Nephron progenitor cell (in vitro differentiated cells): ENCODE measurements around the gene ATG16L1.

Experiments used
- DNase-seq: peaks from one replicate; pipeline ENCODE4 v3.0.0; 2021
- H3K27ac Mint-ChIP-seq: 2 replicates; pipeline ENCODE4 v1.8.0; 2021; ENCODE audit warnings: mild to moderate bottlenecking, moderate library complexity, mixed read lengths
- H3K27me3 Mint-ChIP-seq: 2 replicates; pipeline ENCODE4 v1.8.0; 2021; ENCODE audit warnings: mild to moderate bottlenecking, low read depth, mixed read lengths; ENCODE audit not compliant: poor library complexity
- H3K36me3 Mint-ChIP-seq: 2 replicates; pipeline ENCODE4 v1.8.0; 2021; ENCODE audit warnings: low read depth, mixed read lengths
- H3K4me1 Mint-ChIP-seq: 2 replicates; pipeline ENCODE4 v1.8.0; 2021; ENCODE audit warnings: mixed read lengths
- H3K4me3 Mint-ChIP-seq: 2 replicates; pipeline ENCODE4 v1.8.0; 2021; ENCODE audit warnings: mild to moderate bottlenecking, moderate library complexity, mixed read lengths
- H3K9me3 Mint-ChIP-seq: 2 replicates; pipeline ENCODE4 v1.8.0; 2021; ENCODE audit warnings: mild to moderate bottlenecking, moderate library complexity, mixed read lengths
- TF ChIP-seq, protein P1 (sequence below): fragments of 200-600 bp; sonication (generic); IDR thresholded peaks from 2 replicates; pipeline ENCODE4 v1.5.0; 2021; ENCODE audit warnings: antibody characterized with exemption

ATG16L1 gene

DNA sequence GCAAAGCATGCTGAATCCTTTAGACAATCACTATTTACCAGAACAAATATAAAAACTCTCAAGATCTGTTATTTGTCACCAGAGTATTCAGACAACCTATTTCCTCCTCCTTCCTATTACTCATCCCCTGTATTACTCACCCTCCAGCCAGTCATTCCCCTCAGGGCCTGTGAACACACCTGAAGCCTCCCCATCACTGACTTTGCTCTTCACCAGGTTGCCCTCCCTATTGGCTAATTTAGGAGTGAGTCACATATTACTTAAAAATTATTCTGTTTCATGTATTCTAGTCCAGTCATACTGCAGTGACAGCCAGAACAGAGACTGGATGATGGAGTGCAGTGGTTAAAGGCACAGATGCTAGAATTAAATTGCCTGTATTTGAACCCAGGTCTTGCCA lies 3.7 kb upstream of the ATG16L1 start:
- DNase-seq = no peak
- TF ChIP-seq, protein P1, sequence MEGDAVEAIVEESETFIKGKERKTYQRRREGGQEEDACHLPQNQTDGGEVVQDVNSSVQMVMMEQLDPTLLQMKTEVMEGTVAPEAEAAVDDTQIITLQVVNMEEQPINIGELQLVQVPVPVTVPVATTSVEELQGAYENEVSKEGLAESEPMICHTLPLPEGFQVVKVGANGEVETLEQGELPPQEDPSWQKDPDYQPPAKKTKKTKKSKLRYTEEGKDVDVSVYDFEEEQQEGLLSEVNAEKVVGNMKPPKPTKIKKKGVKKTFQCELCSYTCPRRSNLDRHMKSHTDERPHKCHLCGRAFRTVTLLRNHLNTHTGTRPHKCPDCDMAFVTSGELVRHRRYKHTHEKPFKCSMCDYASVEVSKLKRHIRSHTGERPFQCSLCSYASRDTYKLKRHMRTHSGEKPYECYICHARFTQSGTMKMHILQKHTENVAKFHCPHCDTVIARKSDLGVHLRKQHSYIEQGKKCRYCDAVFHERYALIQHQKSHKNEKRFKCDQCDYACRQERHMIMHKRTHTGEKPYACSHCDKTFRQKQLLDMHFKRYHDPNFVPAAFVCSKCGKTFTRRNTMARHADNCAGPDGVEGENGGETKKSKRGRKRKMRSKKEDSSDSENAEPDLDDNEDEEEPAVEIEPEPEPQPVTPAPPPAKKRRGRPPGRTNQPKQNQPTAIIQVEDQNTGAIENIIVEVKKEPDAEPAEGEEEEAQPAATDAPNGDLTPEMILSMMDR = no peak
- peaks cover 10% of the 10 kb centered on the region for H3K36me3 Mint-ChIP-seq
- no peak overlapping the region for H3K27ac Mint-ChIP-seq
- peaks cover 2% of the 10 kb centered on the region for H3K4me1 Mint-ChIP-seq
- H3K9me3 Mint-ChIP-seq = peaks cover 18% of the 10 kb centered on the region
- H3K27me3 Mint-ChIP-seq = peaks cover 19% of the 10 kb centered on the region
- no peak overlapping the region for H3K4me3 Mint-ChIP-seq

DNA sequence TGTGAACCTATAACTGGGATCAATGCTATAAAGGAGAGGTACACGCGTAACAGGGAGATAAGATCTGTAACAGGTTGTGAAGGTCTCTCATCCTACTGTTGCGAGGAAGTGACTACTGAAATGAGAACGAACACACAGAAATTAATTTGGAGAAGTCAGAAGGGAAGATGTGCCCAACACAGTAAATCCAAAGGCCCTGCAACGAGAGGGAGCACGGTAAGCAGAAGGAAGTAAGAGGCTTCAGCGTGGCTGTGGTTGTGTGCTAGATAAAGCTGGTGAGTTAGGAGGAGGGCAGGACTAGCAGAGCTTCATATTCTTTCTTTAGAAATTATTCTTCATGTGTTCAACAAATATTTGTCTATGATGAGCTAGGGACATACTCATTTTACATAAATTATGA lies 2.5 kb upstream of the ATG16L1 start:
- no peak for DNase-seq
- TF ChIP-seq, protein P1 = no peak
- H3K4me3 Mint-ChIP-seq = no peak overlapping the region
- H3K27me3 Mint-ChIP-seq = peaks cover 10% of the 10 kb centered on the region
- peaks cover 10% of the 10 kb centered on the region for H3K36me3 Mint-ChIP-seq
- H3K4me1 Mint-ChIP-seq = peaks cover 13% of the 10 kb centered on the region
- H3K9me3 Mint-ChIP-seq = peaks cover 18% of the 10 kb centered on the region
- H3K27ac Mint-ChIP-seq = no peak overlapping the region

DNA sequence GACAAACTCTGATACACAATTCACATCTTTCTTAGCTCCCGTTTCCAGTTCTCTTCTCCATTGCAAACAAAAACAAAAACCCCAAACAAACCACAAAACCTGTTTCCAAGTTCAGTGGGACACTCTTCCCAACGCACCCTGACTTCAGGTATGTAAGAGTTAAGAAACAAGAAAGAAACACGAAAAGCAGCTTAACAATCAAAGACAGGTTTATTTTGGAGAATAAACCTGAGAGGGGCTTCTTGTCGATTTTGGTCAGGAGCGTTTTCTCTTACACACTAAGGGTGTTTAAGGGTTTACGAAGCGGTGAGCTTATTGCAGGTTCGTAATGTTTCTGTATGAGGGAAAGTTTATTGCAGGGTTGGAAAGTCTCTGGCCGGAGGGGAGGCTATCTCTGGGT lies 905 bp upstream of the ATG16L1 start:
- peaks cover 10% of the 10 kb centered on the region for H3K36me3 Mint-ChIP-seq
- TF ChIP-seq, protein P1 = no peak
- peaks cover 18% of the 10 kb centered on the region for H3K9me3 Mint-ChIP-seq
- H3K27me3 Mint-ChIP-seq = peaks cover 5% of the 10 kb centered on the region
- H3K4me3 Mint-ChIP-seq = peak overlapping the region; percentile 97
- no peak for DNase-seq
- no peak overlapping the region for H3K27ac Mint-ChIP-seq
- peaks cover 19% of the 10 kb centered on the region for H3K4me1 Mint-ChIP-seq

DNA sequence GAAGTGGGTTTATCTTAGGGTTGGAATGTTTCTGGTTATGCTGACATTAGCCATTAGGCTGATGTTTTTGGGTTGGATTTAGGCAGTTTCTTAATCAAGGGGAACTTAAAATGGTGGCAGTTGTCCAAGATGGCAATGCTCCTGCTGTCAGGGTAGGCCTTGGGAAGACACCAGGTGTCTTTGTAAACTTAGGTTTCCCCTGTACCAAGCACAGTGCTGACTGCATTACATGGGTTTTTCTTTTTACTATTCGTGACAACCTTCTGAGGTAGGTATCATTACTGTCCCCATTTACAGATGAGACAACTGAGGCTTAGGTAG lies 528 bp upstream of the ATG16L1 start:
- DNase-seq = no peak
- TF ChIP-seq, protein P1 = no peak
- H3K36me3 Mint-ChIP-seq = peaks cover 13% of the 10 kb centered on the region
- H3K9me3 Mint-ChIP-seq = peaks cover 18% of the 10 kb centered on the region
- H3K27me3 Mint-ChIP-seq = peaks cover 5% of the 10 kb centered on the region
- peak overlapping the region; percentile 97 for H3K4me3 Mint-ChIP-seq
- peaks cover 19% of the 10 kb centered on the region for H3K4me1 Mint-ChIP-seq
- no peak overlapping the region for H3K27ac Mint-ChIP-seq

DNA sequence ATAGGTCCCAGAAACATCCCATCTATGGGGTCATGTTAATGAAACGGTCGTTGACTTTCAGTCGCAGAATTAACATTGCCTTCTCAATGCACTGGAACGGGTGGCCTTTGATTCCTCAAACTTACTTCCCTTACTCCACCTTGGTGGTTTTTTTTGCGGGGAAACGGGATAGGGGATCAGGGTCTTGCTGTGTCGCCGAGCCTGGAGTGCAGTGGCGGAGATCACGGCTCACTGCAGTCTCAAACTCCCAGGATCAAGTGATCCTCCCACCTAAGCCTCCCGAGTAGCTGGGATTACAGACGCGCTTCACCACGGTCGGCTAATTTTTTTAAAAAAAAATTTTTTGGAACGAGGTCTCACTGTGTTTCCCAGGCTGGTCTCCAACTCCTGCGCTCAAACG lies 754 bp downstream of the ATG16L1 start:
- peaks cover 19% of the 10 kb centered on the region for H3K4me1 Mint-ChIP-seq
- TF ChIP-seq, protein P1 = no peak
- peak overlapping the region; percentile 87 for H3K27ac Mint-ChIP-seq
- H3K36me3 Mint-ChIP-seq = peaks cover 21% of the 10 kb centered on the region
- DNase-seq = peak; percentile 27
- H3K9me3 Mint-ChIP-seq = peaks cover 18% of the 10 kb centered on the region
- H3K4me3 Mint-ChIP-seq = peak overlapping the region; percentile 97
- peaks cover 5% of the 10 kb centered on the region for H3K27me3 Mint-ChIP-seq

DNA sequence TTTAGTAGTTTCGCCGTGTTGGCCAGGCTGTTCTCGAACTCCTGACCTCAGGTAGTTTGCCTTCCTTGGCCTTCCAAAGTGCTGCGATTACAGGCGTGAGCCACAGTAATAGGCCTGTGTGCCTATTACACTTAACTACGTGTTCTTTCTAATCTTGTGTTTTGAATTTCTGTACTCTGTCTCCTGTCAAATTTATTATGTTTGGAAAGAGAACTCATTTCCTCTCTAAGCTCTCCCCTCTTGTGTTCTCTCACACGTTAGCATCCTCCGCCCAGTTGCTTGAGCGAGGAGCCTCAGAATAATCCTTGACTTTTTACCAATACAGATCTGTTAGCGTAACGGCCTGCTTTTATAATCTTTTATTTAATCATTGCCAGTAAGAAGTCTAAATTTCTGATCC lies 3.7 kb downstream of the ATG16L1 start:
- TF ChIP-seq, protein P1 = no peak
- Mint-ChIP-seq H3K27me3 (peaks cover 3% of the 10 kb centered on the region), H3K36me3 (peaks cover 39% of the 10 kb centered on the region), H3K27ac (peak overlapping the region; percentile 5), H3K9me3 (peaks cover 11% of the 10 kb centered on the region), H3K4me1 (peaks cover 19% of the 10 kb centered on the region), H3K4me3 (no peak overlapping the region)
- no peak for DNase-seq
